ENCODE measurements around the gene MAGI1. TPM values are rescaled to one million over a fixed set of nuclear protein-coding genes. Genes with fewer than 3 reads are reported as not detected.

The MAGI1 gene
- total RNA-seq, 3 donors from 2014 or later (not counting 1 experiment from before 2014, with no cell fraction given) = not detected

GRCh38 chr3:66004244-66004643 is 34.5 kb downstream of the MAGI1 start:
- Mint-ChIP-seq H3K27me3 (ENCODE audit: low read depth in 2 of 2) (no peaks in the 10 kb centered on the region), H3K9me3 (no peaks in the 10 kb centered on the region), H3K27ac (no peak overlapping the region), H3K4me3 (no peak overlapping the region), H3K36me3 (no peaks in the 10 kb centered on the region), H3K4me1 (no peaks in the 10 kb centered on the region)
- intact Hi-C loops (cut with micrococcal nuclease) = no loop called here
- Histone ChIP-seq H3K4me3 (ENCODE audit: low read length) (no peak overlapping the region), H3K27me3 (ENCODE audit: control insufficient read depth, insufficient read depth, low read length) (no peaks in the 10 kb centered on the region), H3K27ac (ENCODE audit: low read length) (no peak overlapping the region), H3K9me3 (ENCODE audit: control insufficient read depth, insufficient read depth, low read length) (no peaks in the 10 kb centered on the region), H3K4me1 (ENCODE audit: control insufficient read depth, insufficient read depth, low read length) (no peaks in the 10 kb centered on the region), H3K36me3 (ENCODE audit: control insufficient read depth, insufficient read depth, low read length) (no peaks in the 10 kb centered on the region)
- TF ChIP-seq CTCF (IDR thresholded peaks at IDR 0.05) = no peak
- DNase-seq = no peak
- ATAC-seq = no peak
- WGBS (ENCODE audit: insufficient coverage) = 91% methylated on average over 7 of the region's 7 CpGs

- Mint-ChIP-seq H3K4me3 (no peak overlapping the region), H3K4me1 (no peaks in the 10 kb centered on the region), H3K9me3 (no peaks in the 10 kb centered on the region), H3K27me3 (ENCODE audit: low read depth in 2 of 2) (no peaks in the 10 kb centered on the region), H3K27ac (no peak overlapping the region), H3K36me3 (no peaks in the 10 kb centered on the region)
- no peak for TF ChIP-seq CTCF (IDR thresholded peaks at IDR 0.05)
- Histone ChIP-seq H3K27me3 (ENCODE audit: control insufficient read depth, insufficient read depth, low read length) (no peaks in the 10 kb centered on the region), H3K4me1 (ENCODE audit: control insufficient read depth, insufficient read depth, low read length) (no peaks in the 10 kb centered on the region), H3K4me3 (ENCODE audit: low read length) (no peak overlapping the region), H3K9me3 (ENCODE audit: control insufficient read depth, insufficient read depth, low read length) (no peaks in the 10 kb centered on the region), H3K36me3 (ENCODE audit: control insufficient read depth, insufficient read depth, low read length) (no peaks in the 10 kb centered on the region), H3K27ac (ENCODE audit: low read length) (no peak overlapping the region)
- intact Hi-C loops (cut with micrococcal nuclease) = no loop called here
- DNase-seq = no peak
- ATAC-seq = no peak
- 96% methylated on average over 3 of the region's 3 CpGs for WGBS (ENCODE audit: insufficient coverage)
Measured at GRCh38 chr3:66001626-66002025, 37.1 kb downstream of the MAGI1 start.

- Histone ChIP-seq H3K36me3 (ENCODE audit: control insufficient read depth, insufficient read depth, low read length) (no peaks in the 10 kb centered on the region), H3K9me3 (ENCODE audit: control insufficient read depth, insufficient read depth, low read length) (no peaks in the 10 kb centered on the region), H3K4me3 (ENCODE audit: low read length) (no peak overlapping the region), H3K4me1 (ENCODE audit: control insufficient read depth, insufficient read depth, low read length) (no peaks in the 10 kb centered on the region), H3K27ac (ENCODE audit: low read length) (no peak overlapping the region), H3K27me3 (ENCODE audit: control insufficient read depth, insufficient read depth, low read length) (no peaks in the 10 kb centered on the region)
- DNase-seq (no peak), ATAC-seq (no peak)
- Mint-ChIP-seq H3K4me1 (no peaks in the 10 kb centered on the region), H3K4me3 (no peak overlapping the region), H3K27me3 (ENCODE audit: low read depth in 2 of 2) (no peaks in the 10 kb centered on the region), H3K27ac (no peak overlapping the region), H3K9me3 (no peaks in the 10 kb centered on the region), H3K36me3 (no peaks in the 10 kb centered on the region)
- intact Hi-C loops (cut with micrococcal nuclease) = no loop called here
- no peak for TF ChIP-seq CTCF (IDR thresholded peaks at IDR 0.05)
Measured at GRCh38 chr3:66000506-66000905, 38.2 kb downstream of the MAGI1 start.

GRCh38 chr3:65999606-66000005 is 39.1 kb downstream of the MAGI1 start:
- Mint-ChIP-seq H3K4me1 (no peaks in the 10 kb centered on the region), H3K27me3 (ENCODE audit: low read depth in 2 of 2) (no peaks in the 10 kb centered on the region), H3K9me3 (no peaks in the 10 kb centered on the region), H3K4me3 (no peak overlapping the region), H3K36me3 (no peaks in the 10 kb centered on the region), H3K27ac (no peak overlapping the region)
- H3K9me3 ChIP-seq (ENCODE audit: control insufficient read depth, insufficient read depth, low read length) = no peaks in the 10 kb centered on the region
- WGBS (ENCODE audit: insufficient coverage) = 85% methylated on average over 7 of the region's 8 CpGs
- no peak overlapping the region for H3K27ac ChIP-seq (ENCODE audit: low read length)
- intact Hi-C loops (cut with micrococcal nuclease) = no loop called here
- H3K27me3 ChIP-seq (ENCODE audit: control insufficient read depth, insufficient read depth, low read length) = no peaks in the 10 kb centered on the region
- ATAC-seq = no peak
- DNase-seq = no peak
- H3K36me3 ChIP-seq (ENCODE audit: control insufficient read depth, insufficient read depth, low read length) = no peaks in the 10 kb centered on the region
- no peaks in the 10 kb centered on the region for H3K4me1 ChIP-seq (ENCODE audit: control insufficient read depth, insufficient read depth, low read length)
- H3K4me3 ChIP-seq (ENCODE audit: low read length) = no peak overlapping the region
- TF ChIP-seq CTCF (IDR thresholded peaks at IDR 0.05) = no peak

Data from natural killer cell (primary cell).